ENCODE results near the gene FARP1.
A peak's percentile ranks its signal among the peaks of the same experiment; 100 is the strongest.

Gene FARP1

GRCh38 chr13:98371516-98372023 lies 228.7 kb downstream of the FARP1 start:
- DNase-seq: no peak

GRCh38 chr13:98372876-98373275 lies 230.0 kb downstream of the FARP1 start:
- DNase-seq: no peak

- no peak for DNase-seq
Measured at GRCh38 chr13:98374750-98375149, 231.9 kb downstream of the FARP1 start.

GRCh38 chr13:98377635-98378378 lies 234.9 kb downstream of the FARP1 start:
- no peak for DNase-seq

- no peak for DNase-seq
Measured at GRCh38 chr13:98384739-98385138, 241.8 kb downstream of the FARP1 start.

- no peak for DNase-seq
Measured at GRCh38 chr13:98385606-98386005, 242.7 kb downstream of the FARP1 start.

GRCh38 chr13:98386637-98387036 lies 243.7 kb downstream of the FARP1 start:
- peak; percentile 84 for DNase-seq

- no peak for DNase-seq
Measured at GRCh38 chr13:98389319-98389718, 246.4 kb downstream of the FARP1 start.

- no peak for DNase-seq
Measured at GRCh38 chr13:98390086-98390715, 247.3 kb downstream of the FARP1 start.

GRCh38 chr13:98393873-98394272 lies 251.0 kb downstream of the FARP1 start:
- no peak for DNase-seq

GRCh38 chr13:98394820-98395510 lies 252.1 kb downstream of the FARP1 start:
- DNase-seq: no peak

- DNase-seq: no peak
Measured at GRCh38 chr13:98396071-98396710, 253.3 kb downstream of the FARP1 start.

GRCh38 chr13:98397221-98397620 lies 254.3 kb downstream of the FARP1 start:
- DNase-seq: no peak

- no peak for DNase-seq
Measured at GRCh38 chr13:98397861-98398260, 255.0 kb downstream of the FARP1 start.

- DNase-seq: no peak
Measured at GRCh38 chr13:98398581-98398980, 255.7 kb downstream of the FARP1 start.

GRCh38 chr13:98399756-98400155 lies 256.9 kb downstream of the FARP1 start:
- DNase-seq: no peak

- DNase-seq: no peak
Measured at GRCh38 chr13:98401934-98402333, 259.0 kb downstream of the FARP1 start.

- no peak for DNase-seq
Measured at GRCh38 chr13:98403076-98403475, 260.2 kb downstream of the FARP1 start.

GRCh38 chr13:98405107-98405571 lies 262.2 kb downstream of the FARP1 start:
- peak; percentile 69 for DNase-seq

- DNase-seq: peak; percentile 46
Measured at GRCh38 chr13:98405690-98406344, 262.9 kb downstream of the FARP1 start.

GRCh38 chr13:98406427-98406826 lies 263.5 kb downstream of the FARP1 start:
- no peak for DNase-seq

- no peak for DNase-seq
Measured at GRCh38 chr13:98406971-98407370, 264.1 kb downstream of the FARP1 start.

GRCh38 chr13:98407575-98407974 lies 264.7 kb downstream of the FARP1 start:
- DNase-seq: no peak
